CD4-positive, alpha-beta T cell (primary cell): ENCODE results near the gene WNK1. TPM values are rescaled to one million over a fixed set of nuclear protein-coding genes. Genes with fewer than 3 reads are reported as not detected.

Experiments used
- ATAC-seq: fragments of 200-7000 bp; cut with Tn5 transposase; one replicate; pipeline ENCODE4 v1.10.0; 2022; ENCODE audit warnings: mild to moderate bottlenecking; ENCODE audit not compliant: poor library complexity
- CTCF ChIA-PET: fragments of 350-600 bp; sonication (Branson Sonifier 250); formaldehyde crosslinking; loops from one replicate; lab custom pipeline; 2021; ENCODE audit warnings: antibody characterized with exemption, inconsistent platforms; lab: Charles Lee
- POLR2A ChIA-PET: fragments of 350-600 bp; sonication (Branson Sonifier 250); formaldehyde crosslinking; loops from one replicate; lab custom pipeline; 2021; ENCODE audit warnings: antibody characterized with exemption, inconsistent platforms; lab: Charles Lee
- DNase-seq, 14 experiments: peaks; one replicate each; pipeline ENCODE4 v3.0.0-alpha.2; 2013 to 2020; ENCODE audit warnings: mixed read lengths in 2 of 14
- H3K27ac ChIP-seq, 2 donors: one replicate each; pipeline versions ENCODE4 v1.5.1 to v1.7.0; 2013; ENCODE audit warnings: low read length in 2 of 2, low read depth in 1 of 2, mild to moderate bottlenecking in 1 of 2
- H3K27me3 ChIP-seq, 2 experiments: 1 replicate in 1 of 2; 2 replicates in 1 of 2; pipeline versions ENCODE4 v1.6.1 to v1.7.0; 2013; ENCODE audit warnings: low read length in 2 of 2, control low read depth in 1 of 2, mild to moderate bottlenecking in 1 of 2, moderate library complexity in 1 of 2; ENCODE audit not compliant: insufficient read depth in 2 of 2, control insufficient read depth in 1 of 2
- H3K36me3 ChIP-seq: one replicate; pipeline ENCODE4 v1.6.1; 2013; ENCODE audit warnings: low read length, control low read depth; ENCODE audit not compliant: insufficient read depth
- H3K4me1 ChIP-seq: one replicate; pipeline ENCODE4 v1.6.1; 2013; ENCODE audit warnings: low read length, control low read depth; ENCODE audit not compliant: insufficient read depth
- H3K4me3 ChIP-seq: one replicate; pipeline ENCODE4 v1.5.1; 2013; ENCODE audit warnings: mild to moderate bottlenecking, low read length, moderate library complexity
- H3K9me3 ChIP-seq, 2 experiments: 1 replicate in 1 of 2; 2 replicates in 1 of 2; pipeline versions ENCODE4 v1.6.1 to v1.7.0; 2013; ENCODE audit warnings: low read length in 2 of 2, mild to moderate bottlenecking in 2 of 2, control low read depth in 1 of 2, moderate library complexity in 1 of 2; ENCODE audit not compliant: control insufficient read depth in 1 of 2, insufficient read depth in 1 of 2
- H3K27ac Mint-ChIP-seq: one replicate; pipeline ENCODE4 v1.8.0; 2020; ENCODE audit warnings: mixed read lengths
- H3K27me3 Mint-ChIP-seq: one replicate; pipeline ENCODE4 v1.8.0; 2021; ENCODE audit warnings: mixed read lengths
- H3K36me3 Mint-ChIP-seq: one replicate; pipeline ENCODE4 v1.8.0; 2021; ENCODE audit warnings: low read depth, mixed read lengths
- H3K4me1 Mint-ChIP-seq: one replicate; pipeline ENCODE4 v1.8.0; 2021; ENCODE audit warnings: low read depth, mixed read lengths
- H3K4me3 Mint-ChIP-seq: one replicate; pipeline ENCODE4 v1.8.0; 2020; ENCODE audit warnings: mild to moderate bottlenecking, mixed read lengths
- H3K9me3 Mint-ChIP-seq: one replicate; pipeline ENCODE4 v1.8.0; 2020; ENCODE audit warnings: mixed read lengths
- intact Hi-C, 2 experiments: fragments of 100-400 bp; cut with DNase I in 1 of 2; cut with micrococcal nuclease in 1 of 2; formaldehyde crosslinking; loops; one replicate each; pipeline versions ENCODE4 v1.15.1 to v1.9.0; 2023 to 2025; cut with DNase I, micrococcal nuclease
- total RNA-seq, 174 experiments: library from RNA in 2 of 174; stranded (reverse) in 2 of 174; gene quantifications; one replicate each; pipeline ENCODE4 v1.2.3 and lab custom pipeline; 2021 to 2026
- TF ChIP-seq, protein P1 (sequence below): fragments of 200-600 bp; IDR thresholded peaks from one replicate; pipeline ENCODE4 v1.8.0; 2022; ENCODE audit warnings: antibody characterized with exemption, mild to moderate bottlenecking

The WNK1 gene
- total RNA-seq, 2 experiments from 2014 or later: 193 to 198 TPM

DNA sequence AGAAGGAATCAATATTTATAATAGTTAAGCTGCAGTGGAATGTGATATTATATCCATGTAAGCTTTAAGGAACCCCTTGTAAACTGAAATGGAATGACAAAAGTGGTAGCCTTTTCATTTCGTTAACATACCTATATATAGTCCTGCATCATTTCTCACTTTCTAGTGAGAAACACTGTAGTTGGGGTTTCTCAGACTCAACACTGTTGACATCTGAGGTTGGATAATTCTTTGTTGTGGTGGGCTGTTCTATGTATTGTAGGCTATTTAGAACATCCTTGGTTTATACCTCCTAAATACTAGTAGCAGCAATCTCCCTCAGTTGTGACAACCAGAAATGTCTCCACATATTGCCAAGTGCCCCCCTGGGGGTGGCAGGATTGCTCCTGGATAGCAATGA lies 118.0 kb downstream of the WNK1 start:
- peak in 3 of 14 experiments; percentile 30 to 62 (median 31) for DNase-seq
- H3K4me1 Mint-ChIP-seq: peaks cover 34% of the 10 kb centered on the region
- H3K4me3 Mint-ChIP-seq: no peak overlapping the region
- H3K9me3 Mint-ChIP-seq: no peaks in the 10 kb centered on the region
- H3K27ac Mint-ChIP-seq: peak overlapping the region; percentile 37
- Histone ChIP-seq H3K9me3 (no peaks in the 10 kb centered on the region), H3K4me3 (no peak overlapping the region), H3K27ac (no peak overlapping the region), H3K4me1 (no peaks in the 10 kb centered on the region), H3K36me3 (peaks cover 89% of the 10 kb centered on the region), H3K27me3 (no peaks in the 10 kb centered on the region)
- peaks cover 81% of the 10 kb centered on the region for H3K36me3 Mint-ChIP-seq
- H3K27me3 Mint-ChIP-seq: no peaks in the 10 kb centered on the region
- CTCF ChIA-PET: interaction anchor here (0.8 kb wide), 1 partner anchor 248 kb away, joined by 3 read pairs; no protein-coding TSS in a partner anchor
- intact Hi-C loops: loop anchor here in 1 of 2 experiments (1.0 kb wide), 1 partner anchor 33 kb away; no protein-coding TSS in a partner anchor
- ATAC-seq: peak; percentile 93
- TF ChIP-seq, protein P1, sequence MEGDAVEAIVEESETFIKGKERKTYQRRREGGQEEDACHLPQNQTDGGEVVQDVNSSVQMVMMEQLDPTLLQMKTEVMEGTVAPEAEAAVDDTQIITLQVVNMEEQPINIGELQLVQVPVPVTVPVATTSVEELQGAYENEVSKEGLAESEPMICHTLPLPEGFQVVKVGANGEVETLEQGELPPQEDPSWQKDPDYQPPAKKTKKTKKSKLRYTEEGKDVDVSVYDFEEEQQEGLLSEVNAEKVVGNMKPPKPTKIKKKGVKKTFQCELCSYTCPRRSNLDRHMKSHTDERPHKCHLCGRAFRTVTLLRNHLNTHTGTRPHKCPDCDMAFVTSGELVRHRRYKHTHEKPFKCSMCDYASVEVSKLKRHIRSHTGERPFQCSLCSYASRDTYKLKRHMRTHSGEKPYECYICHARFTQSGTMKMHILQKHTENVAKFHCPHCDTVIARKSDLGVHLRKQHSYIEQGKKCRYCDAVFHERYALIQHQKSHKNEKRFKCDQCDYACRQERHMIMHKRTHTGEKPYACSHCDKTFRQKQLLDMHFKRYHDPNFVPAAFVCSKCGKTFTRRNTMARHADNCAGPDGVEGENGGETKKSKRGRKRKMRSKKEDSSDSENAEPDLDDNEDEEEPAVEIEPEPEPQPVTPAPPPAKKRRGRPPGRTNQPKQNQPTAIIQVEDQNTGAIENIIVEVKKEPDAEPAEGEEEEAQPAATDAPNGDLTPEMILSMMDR: no peak
- POLR2A ChIA-PET: interaction anchor here (1.2 kb wide), 1 partner anchor 294 kb away, joined by 4 read pairs; no protein-coding TSS in a partner anchor

DNA sequence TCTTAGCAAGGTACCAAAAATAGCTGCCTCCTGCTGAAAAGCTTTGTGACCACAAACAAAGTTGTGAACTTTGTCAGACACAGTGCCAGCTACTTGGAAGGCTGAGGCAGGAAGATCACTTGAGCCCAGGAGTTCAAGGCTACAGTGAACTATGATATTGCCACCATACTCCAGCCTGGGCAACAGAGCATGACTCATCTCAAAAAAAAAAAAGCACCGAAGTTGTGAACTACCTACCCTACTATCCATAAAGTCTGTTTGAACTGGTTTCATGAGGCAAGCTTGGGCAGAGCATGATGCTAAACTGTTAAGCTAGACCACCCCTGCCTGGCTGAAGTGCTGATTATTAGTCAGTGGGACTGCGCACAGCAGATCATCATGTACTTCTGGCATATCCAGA lies 121.6 kb downstream of the WNK1 start:
- peak overlapping the region; percentile 69 for H3K27ac Mint-ChIP-seq
- CTCF ChIA-PET: no interaction called here
- H3K27me3 ChIP-seq: no peaks in the 10 kb centered on the region
- H3K4me3 ChIP-seq: no peak overlapping the region
- no peak overlapping the region for H3K4me3 Mint-ChIP-seq
- DNase-seq: no peak
- no peak for ATAC-seq
- H3K9me3 ChIP-seq: no peaks in the 10 kb centered on the region
- no peaks in the 10 kb centered on the region for H3K27me3 Mint-ChIP-seq
- H3K4me1 Mint-ChIP-seq: peaks cover 19% of the 10 kb centered on the region
- peaks cover 69% of the 10 kb centered on the region for H3K36me3 Mint-ChIP-seq
- intact Hi-C loops: no loop called here
- no peaks in the 10 kb centered on the region for H3K4me1 ChIP-seq
- TF ChIP-seq, protein P1: no peak
- H3K27ac ChIP-seq: no peak overlapping the region
- peaks cover 78% of the 10 kb centered on the region for H3K36me3 ChIP-seq
- H3K9me3 Mint-ChIP-seq: no peaks in the 10 kb centered on the region
- POLR2A ChIA-PET: interaction anchor here (1.0 kb wide), 1 partner anchor 13 kb away, joined by 3 read pairs; no protein-coding TSS in a partner anchor

DNA sequence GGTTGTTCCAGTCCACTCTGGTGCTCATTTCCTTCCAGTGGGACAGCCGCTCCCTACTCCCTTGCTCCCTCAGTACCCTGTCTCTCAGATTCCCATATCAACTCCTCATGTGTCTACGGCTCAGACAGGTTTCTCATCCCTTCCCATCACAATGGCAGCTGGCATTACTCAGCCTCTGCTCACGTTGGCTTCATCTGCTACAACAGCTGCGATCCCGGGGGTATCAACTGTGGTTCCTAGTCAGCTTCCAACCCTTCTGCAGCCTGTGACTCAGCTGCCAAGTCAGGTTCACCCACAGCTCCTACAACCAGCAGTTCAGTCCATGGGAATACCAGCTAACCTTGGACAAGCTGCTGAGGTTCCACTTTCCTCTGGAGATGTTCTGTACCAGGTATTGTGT lies 127.3 kb downstream of the WNK1 start:
- Mint-ChIP-seq H3K4me1 (no peaks in the 10 kb centered on the region), H3K27me3 (no peaks in the 10 kb centered on the region), H3K9me3 (no peaks in the 10 kb centered on the region), H3K36me3 (peaks cover 87% of the 10 kb centered on the region), H3K4me3 (no peak overlapping the region), H3K27ac (peak overlapping the region; percentile 66)
- TF ChIP-seq, protein P1: no peak
- Histone ChIP-seq H3K27ac (no peak overlapping the region), H3K27me3 (no peaks in the 10 kb centered on the region), H3K36me3 (peaks cover 85% of the 10 kb centered on the region), H3K4me3 (no peak overlapping the region), H3K9me3 (no peaks in the 10 kb centered on the region), H3K4me1 (no peaks in the 10 kb centered on the region)
- DNase-seq (no peak), ATAC-seq (no peak)
- POLR2A ChIA-PET: no interaction called here
- intact Hi-C loops: no loop called here
- CTCF ChIA-PET: no interaction called here
